ENCODE data around the gene ZCCHC24. TPM values are rescaled to one million over a fixed set of nuclear protein-coding genes. Genes with fewer than 3 reads are reported as not detected.

ZCCHC24 gene
- polyA plus RNA-seq, 1 of the 3 experiments (the other 2 are of a cell fraction) = 15.8 TPM

DNA sequence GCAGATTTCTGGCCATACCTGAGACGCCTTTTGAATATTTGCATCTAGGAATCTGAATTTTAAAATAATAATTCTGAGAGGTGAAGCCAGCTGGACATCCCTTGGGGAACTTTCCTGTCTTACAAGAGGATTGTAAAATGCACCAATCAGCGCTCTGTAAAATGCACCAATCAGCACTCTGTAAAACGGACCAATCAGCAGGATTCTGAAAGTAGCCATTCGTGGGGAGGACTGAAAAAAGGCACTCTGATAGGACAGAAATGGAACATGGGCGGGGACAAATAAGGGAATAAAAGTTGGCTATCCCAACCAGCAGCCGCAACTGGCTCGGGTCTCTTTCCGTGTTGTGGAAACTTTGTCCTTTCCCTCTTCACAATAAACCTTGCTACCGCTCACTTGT is 88.2 kb downstream of the ZCCHC24 start:
- ChIA-PET POLR2A (no interaction called here), CTCF (interaction anchor here (0.7 to 1.0 kb wide), 2 partner anchors 9 to 180 kb away, joined by 3 read pairs; no protein-coding TSS in a partner anchor)
- no peaks in the 10 kb centered on the region for H3K27me3 ChIP-seq (ENCODE audit: insufficient read depth)
- no peaks in the 10 kb centered on the region for H3K9me2 ChIP-seq
- H3K36me3 ChIP-seq (replicated peaks in 1 of 2; ENCODE audit: control insufficient read depth in 1 of 2, insufficient read depth in 2 of 2, low read length in 1 of 2) = peaks cover 25 to 34% of the 10 kb centered on the region in 2 experiments
- H3K9me3 ChIP-seq = no peaks in the 10 kb centered on the region
- 99% methylated on average over 9 of the region's 9 CpGs for WGBS (ENCODE audit: low lambda C conversion rate)
- no peak overlapping the region for H3K4me3 ChIP-seq (ENCODE audit: low read depth in 2 of 2, low read length in 1 of 2)
- no peak for DNase-seq
- H4K20me1 ChIP-seq (ENCODE audit: insufficient read depth) = no peaks in the 10 kb centered on the region
- H3K9ac ChIP-seq = no peak overlapping the region
- H3K27ac ChIP-seq (ENCODE audit: low read depth in 2 of 2, low read length in 1 of 2) = no peak overlapping the region
- no peaks in the 10 kb centered on the region for H3K4me1 ChIP-seq (ENCODE audit: control insufficient read depth in 1 of 2, insufficient read depth in 2 of 2, low read depth in 1 of 2, low read length in 1 of 2)
- peaks cover 27% of the 10 kb centered on the region for H3F3A ChIP-seq (replicated peaks; ENCODE audit: insufficient read depth)
- H3K79me2 ChIP-seq (ENCODE audit: insufficient read depth) = peaks cover 4% of the 10 kb centered on the region; the same call in 1 of the 2 replicates
- H2AFZ ChIP-seq (ENCODE audit: low read depth) = no peak overlapping the region
- no peak overlapping the region for H3K4me2 ChIP-seq
- TF ChIP-seq RXRA (IDR thresholded peaks at IDR 0.05; ENCODE audit: borderline replicate concordance, low read depth) = no peak
- TF ChIP-seq TAF1 (IDR thresholded peaks at IDR 0.05; ENCODE audit: borderline replicate concordance, low read depth, low read length) = no peak
- no peak for TF ChIP-seq NFIC (IDR thresholded peaks at IDR 0.05; ENCODE audit: borderline replicate concordance)

DNA sequence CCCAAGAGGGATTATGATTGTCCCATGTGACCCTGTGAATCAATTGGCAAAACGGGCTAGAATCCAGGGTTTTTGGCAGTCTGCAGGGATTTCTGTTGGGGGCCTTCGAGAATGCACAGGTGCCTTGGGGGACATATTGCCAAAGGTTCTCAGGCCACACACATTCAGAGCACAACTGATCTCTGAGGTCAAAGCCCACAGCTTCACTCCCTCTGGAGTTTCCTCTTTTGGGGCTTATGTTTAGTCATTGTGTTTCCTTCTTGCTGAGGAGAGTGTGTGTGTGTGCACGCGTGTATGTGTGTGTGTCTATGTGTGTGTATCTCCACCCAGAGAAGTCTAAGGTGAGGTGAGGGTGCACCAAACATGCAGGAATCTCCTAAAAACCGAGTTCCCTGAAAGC is 89.3 kb downstream of the ZCCHC24 start:
- no peaks in the 10 kb centered on the region for H4K20me1 ChIP-seq (ENCODE audit: insufficient read depth)
- 98% methylated on average over 5 of the region's 5 CpGs for WGBS (ENCODE audit: low lambda C conversion rate)
- H3K9me3 ChIP-seq = no peaks in the 10 kb centered on the region
- H3K9me2 ChIP-seq = no peaks in the 10 kb centered on the region
- ChIA-PET POLR2A (no interaction called here), CTCF (interaction anchor here (0.9 to 1.0 kb wide), 2 partner anchors 8 to 112 kb away, joined by 3 read pairs; no protein-coding TSS in a partner anchor)
- peaks cover 35 to 44% of the 10 kb centered on the region in 2 experiments for H3K36me3 ChIP-seq (replicated peaks in 1 of 2; ENCODE audit: control insufficient read depth in 1 of 2, insufficient read depth in 2 of 2, low read length in 1 of 2)
- no peak overlapping the region for H3K4me3 ChIP-seq (ENCODE audit: low read depth in 2 of 2, low read length in 1 of 2)
- TF ChIP-seq RFX5 (IDR thresholded peaks at IDR 0.05; ENCODE audit: low read length) = no peak
- no peak for TF ChIP-seq NFIC (IDR thresholded peaks at IDR 0.05; ENCODE audit: borderline replicate concordance)
- TF ChIP-seq, protein P1, sequence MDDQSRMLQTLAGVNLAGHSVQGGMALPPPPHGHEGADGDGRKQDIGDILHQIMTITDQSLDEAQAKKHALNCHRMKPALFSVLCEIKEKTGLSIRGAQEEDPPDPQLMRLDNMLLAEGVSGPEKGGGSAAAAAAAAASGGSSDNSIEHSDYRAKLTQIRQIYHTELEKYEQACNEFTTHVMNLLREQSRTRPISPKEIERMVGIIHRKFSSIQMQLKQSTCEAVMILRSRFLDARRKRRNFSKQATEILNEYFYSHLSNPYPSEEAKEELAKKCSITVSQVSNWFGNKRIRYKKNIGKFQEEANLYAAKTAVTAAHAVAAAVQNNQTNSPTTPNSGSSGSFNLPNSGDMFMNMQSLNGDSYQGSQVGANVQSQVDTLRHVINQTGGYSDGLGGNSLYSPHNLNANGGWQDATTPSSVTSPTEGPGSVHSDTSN (IDR thresholded peaks at IDR 0.05) = no peak
- no peak for TF ChIP-seq TEAD4 (IDR thresholded peaks at IDR 0.05; ENCODE audit: borderline replicate concordance, insufficient read depth)
- TF ChIP-seq, protein P2, sequence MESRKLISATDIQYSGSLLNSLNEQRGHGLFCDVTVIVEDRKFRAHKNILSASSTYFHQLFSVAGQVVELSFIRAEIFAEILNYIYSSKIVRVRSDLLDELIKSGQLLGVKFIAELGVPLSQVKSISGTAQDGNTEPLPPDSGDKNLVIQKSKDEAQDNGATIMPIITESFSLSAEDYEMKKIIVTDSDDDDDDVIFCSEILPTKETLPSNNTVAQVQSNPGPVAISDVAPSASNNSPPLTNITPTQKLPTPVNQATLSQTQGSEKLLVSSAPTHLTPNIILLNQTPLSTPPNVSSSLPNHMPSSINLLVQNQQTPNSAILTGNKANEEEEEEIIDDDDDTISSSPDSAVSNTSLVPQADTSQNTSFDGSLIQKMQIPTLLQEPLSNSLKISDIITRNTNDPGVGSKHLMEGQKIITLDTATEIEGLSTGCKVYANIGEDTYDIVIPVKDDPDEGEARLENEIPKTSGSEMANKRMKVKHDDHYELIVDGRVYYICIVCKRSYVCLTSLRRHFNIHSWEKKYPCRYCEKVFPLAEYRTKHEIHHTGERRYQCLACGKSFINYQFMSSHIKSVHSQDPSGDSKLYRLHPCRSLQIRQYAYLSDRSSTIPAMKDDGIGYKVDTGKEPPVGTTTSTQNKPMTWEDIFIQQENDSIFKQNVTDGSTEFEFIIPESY (IDR thresholded peaks at IDR 0.05; ENCODE audit: borderline replicate concordance, low read depth) = no peak
- no peak for TF ChIP-seq MEF2A (IDR thresholded peaks at IDR 0.05; ENCODE audit: borderline replicate concordance, low read depth)
- TF ChIP-seq FOXJ3 (CRISPR knock-in tag; IDR thresholded peaks at IDR 0.05) = no peak
- TF ChIP-seq MXI1 (IDR thresholded peaks at IDR 0.05; ENCODE audit: low read depth, low read length) = no peak
- no peak for TF ChIP-seq RCOR1 (IDR thresholded peaks at IDR 0.05; ENCODE audit: low read length)
- no peak for TF ChIP-seq RAD21 (IDR thresholded peaks at IDR 0.05; ENCODE audit: low read length)
- no peak for TF ChIP-seq SIN3A (IDR thresholded peaks at IDR 0.05; ENCODE audit: borderline replicate concordance, low read depth, low read length)
- TF ChIP-seq, protein P3, sequence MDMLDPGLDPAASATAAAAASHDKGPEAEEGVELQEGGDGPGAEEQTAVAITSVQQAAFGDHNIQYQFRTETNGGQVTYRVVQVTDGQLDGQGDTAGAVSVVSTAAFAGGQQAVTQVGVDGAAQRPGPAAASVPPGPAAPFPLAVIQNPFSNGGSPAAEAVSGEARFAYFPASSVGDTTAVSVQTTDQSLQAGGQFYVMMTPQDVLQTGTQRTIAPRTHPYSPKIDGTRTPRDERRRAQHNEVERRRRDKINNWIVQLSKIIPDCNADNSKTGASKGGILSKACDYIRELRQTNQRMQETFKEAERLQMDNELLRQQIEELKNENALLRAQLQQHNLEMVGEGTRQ (IDR thresholded peaks at IDR 0.05; ENCODE audit: borderline replicate concordance, low read depth, low read length) = no peak
- TF ChIP-seq CHD2 (IDR thresholded peaks at IDR 0.05; ENCODE audit: low read length, partially characterized antibody) = no peak
- TF ChIP-seq FOXM1 (IDR thresholded peaks at IDR 0.05; ENCODE audit: low read depth) = no peak
- TF ChIP-seq EZH2phosphoT487 (IDR thresholded peaks at IDR 0.05; ENCODE audit: borderline replicate concordance, low read depth) = no peak
- TF ChIP-seq, protein P4, sequence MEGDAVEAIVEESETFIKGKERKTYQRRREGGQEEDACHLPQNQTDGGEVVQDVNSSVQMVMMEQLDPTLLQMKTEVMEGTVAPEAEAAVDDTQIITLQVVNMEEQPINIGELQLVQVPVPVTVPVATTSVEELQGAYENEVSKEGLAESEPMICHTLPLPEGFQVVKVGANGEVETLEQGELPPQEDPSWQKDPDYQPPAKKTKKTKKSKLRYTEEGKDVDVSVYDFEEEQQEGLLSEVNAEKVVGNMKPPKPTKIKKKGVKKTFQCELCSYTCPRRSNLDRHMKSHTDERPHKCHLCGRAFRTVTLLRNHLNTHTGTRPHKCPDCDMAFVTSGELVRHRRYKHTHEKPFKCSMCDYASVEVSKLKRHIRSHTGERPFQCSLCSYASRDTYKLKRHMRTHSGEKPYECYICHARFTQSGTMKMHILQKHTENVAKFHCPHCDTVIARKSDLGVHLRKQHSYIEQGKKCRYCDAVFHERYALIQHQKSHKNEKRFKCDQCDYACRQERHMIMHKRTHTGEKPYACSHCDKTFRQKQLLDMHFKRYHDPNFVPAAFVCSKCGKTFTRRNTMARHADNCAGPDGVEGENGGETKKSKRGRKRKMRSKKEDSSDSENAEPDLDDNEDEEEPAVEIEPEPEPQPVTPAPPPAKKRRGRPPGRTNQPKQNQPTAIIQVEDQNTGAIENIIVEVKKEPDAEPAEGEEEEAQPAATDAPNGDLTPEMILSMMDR (IDR thresholded peaks at IDR 0.05) = no peak
- no peak for TF ChIP-seq YY1 (IDR thresholded peaks at IDR 0.05; ENCODE audit: low read depth)
- no peak for DNase-seq
- H3K79me2 ChIP-seq (ENCODE audit: insufficient read depth) = peaks cover 10% of the 10 kb centered on the region; the same call in 1 of the 2 replicates
- H3K27ac ChIP-seq (ENCODE audit: low read depth in 2 of 2, low read length in 1 of 2) = no peak overlapping the region
- H3K4me1 ChIP-seq (ENCODE audit: control insufficient read depth in 1 of 2, insufficient read depth in 2 of 2, low read depth in 1 of 2, low read length in 1 of 2) = no peaks in the 10 kb centered on the region
- no peaks in the 10 kb centered on the region for H3K27me3 ChIP-seq (ENCODE audit: insufficient read depth)
- no peak overlapping the region for H3K4me2 ChIP-seq
- no peak overlapping the region for H3K9ac ChIP-seq
- H3F3A ChIP-seq (replicated peaks; ENCODE audit: insufficient read depth) = peaks cover 17% of the 10 kb centered on the region
- no peak overlapping the region for H2AFZ ChIP-seq (ENCODE audit: low read depth)

Measured in SK-N-SH (cell line).